ENCODE data around the gene OLFML2B.

DNA sequence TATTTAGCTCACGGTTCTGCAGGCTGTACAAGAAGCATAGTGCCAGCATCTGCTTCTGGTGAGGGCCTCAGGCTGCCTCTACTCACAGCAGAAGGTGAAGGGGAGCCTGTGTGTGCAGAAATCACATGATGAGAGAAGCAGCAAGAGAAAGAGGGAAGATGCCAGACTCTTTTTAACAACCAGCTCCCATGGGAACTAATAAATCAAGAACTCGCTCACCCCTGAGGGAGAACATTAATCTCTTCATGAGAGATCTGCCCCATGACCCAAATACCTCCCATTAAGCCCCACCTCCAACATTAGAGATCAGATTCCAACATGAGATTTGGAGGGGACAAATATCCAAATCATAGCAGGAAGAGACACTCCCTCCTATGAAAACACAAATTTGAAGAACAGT is 74.1 kb downstream of the OLFML2B start:
- TF ChIP-seq CTCF (IDR thresholded peaks at IDR 0.05), result no peak
- no peak for TF ChIP-seq POLR2A (IDR thresholded peaks at IDR 0.05)

Data from Peyer's patch (tissue), 4 donors.